ENCODE results near the gene RGS10.

GRCh38 chr10:119518936-119519335 lies 23.6 kb downstream of the RGS10 start:
- TF ChIP-seq FOS (IDR thresholded peaks at IDR 0.05; ENCODE audit: borderline replicate concordance, extremely low read depth, insufficient read length) (no peak), MXI1 (IDR thresholded peaks at IDR 0.05; ENCODE audit: low read depth, low read length) (no peak), ASH2L (IDR thresholded peaks at IDR 0.05; ENCODE audit: borderline replicate concordance, low read depth) (no peak), CTCF (IDR thresholded peaks at IDR 0.05 in 2 of 3, conservative IDR thresholded peaks at IDR 0.05 in 1 of 3; ENCODE audit: control insufficient read depth in 2 of 3, extremely low read depth in 1 of 3, insufficient read depth in 1 of 3, low read depth in 3 of 3, low read length in 3 of 3) (no peak), JUND (IDR thresholded peaks at IDR 0.05; ENCODE audit: low read depth, low read length) (no peak), SMARCA5 (IDR thresholded peaks at IDR 0.05) (no peak), SMC3 (IDR thresholded peaks at IDR 0.05; ENCODE audit: borderline replicate concordance, low read length) (no peak), EZH2 (IDR thresholded peaks at IDR 0.05; ENCODE audit: borderline replicate concordance, control insufficient read depth, low read depth, low read length) (no peak)
